DOHH2 (cell line): ENCODE results near the gene LCP2.

Source experiments
- H3F3A ChIP-seq: fragments of 200-600 bp; sonication (generic), shearing (Covaris generic); 2 replicates; pipeline ENCODE4 v1.6.0; 2016; ENCODE audit warnings: antibody characterized with exemption, mild to moderate bottlenecking; ENCODE audit not compliant: control insufficient read depth, insufficient read depth
- H3K27ac ChIP-seq: fragments of 200-600 bp; sonication (generic); 2 replicates; pipeline ENCODE4 v1.5.1; 2014; ENCODE audit warnings: low read depth, mild to moderate bottlenecking, low read length, moderate library complexity
- H3K27me3 ChIP-seq: fragments of 200-600 bp; sonication (generic); 2 replicates; pipeline ENCODE4 v1.6.1; 2014; ENCODE audit warnings: mild to moderate bottlenecking, low read length, mixed read lengths; ENCODE audit not compliant: control insufficient read depth
- H3K36me3 ChIP-seq: fragments of 200-600 bp; sonication (generic); 2 replicates; pipeline ENCODE4 v1.6.1; 2014; ENCODE audit warnings: mild to moderate bottlenecking, low read length, moderate library complexity, mixed read lengths; ENCODE audit not compliant: control insufficient read depth
- H3K4me1 ChIP-seq: fragments of 200-600 bp; sonication (generic); 2 replicates; pipeline ENCODE4 v1.6.1; 2014; ENCODE audit warnings: mild to moderate bottlenecking, low read length, mixed read lengths; ENCODE audit not compliant: control insufficient read depth
- H3K4me2 ChIP-seq: fragments of 200-600 bp; sonication (generic); 2 replicates; pipeline ENCODE4 v1.6.0; 2014; ENCODE audit warnings: mild to moderate bottlenecking, low read length, moderate library complexity
- H3K4me3 ChIP-seq: fragments of 200-600 bp; sonication (generic); 2 replicates; pipeline ENCODE4 v1.5.1; 2014; ENCODE audit warnings: mild to moderate bottlenecking, low read length, mixed read lengths
- H3K79me2 ChIP-seq: fragments of 200-600 bp; sonication (generic); 2 replicates; pipeline ENCODE4 v1.6.1; 2014; ENCODE audit warnings: mild to moderate bottlenecking, low read length, mixed read lengths; ENCODE audit not compliant: control insufficient read depth
- H3K9me2 ChIP-seq: fragments of 200-600 bp; sonication (generic); replicated peaks from 2 replicates; pipeline ENCODE4 v1.6.1; 2014; ENCODE audit warnings: mild to moderate bottlenecking, low read length, mixed read lengths; ENCODE audit not compliant: control insufficient read depth
- H3K9me3 ChIP-seq: fragments of 200-600 bp; sonication (generic); 2 replicates; pipeline ENCODE4 v1.6.1; 2014; ENCODE audit warnings: antibody characterized with exemption, low read length, mixed read lengths; ENCODE audit not compliant: control insufficient read depth, insufficient read depth
- H4K20me1 ChIP-seq: fragments of 200-600 bp; sonication (generic); 2 replicates; pipeline ENCODE4 v1.6.0; 2014; ENCODE audit warnings: low read depth, mild to moderate bottlenecking, antibody characterized with exemption, low read length, moderate library complexity; ENCODE audit not compliant: control insufficient read depth, insufficient read depth
- CTCF ChIP-seq: fragments of 200-600 bp; sonication (generic); IDR thresholded peaks from one replicate; pipeline ENCODE4 v1.5.1; 2014; ENCODE audit warnings: antibody characterized with exemption, mild to moderate bottlenecking, low read depth, low read length; ENCODE audit not compliant: poor library complexity, severe bottlenecking
- EZH2phosphoT487 ChIP-seq: fragments of 200-600 bp; sonication (generic); IDR thresholded peaks from 2 replicates; pipeline ENCODE4 v1.6.1; 2017; ENCODE audit warnings: borderline replicate concordance, mild to moderate bottlenecking, antibody characterized with exemption, low read length, moderate library complexity, mixed read lengths

LCP2 gene

GRCh38 chr5:170289764-170290163 lies 7.8 kb downstream of the LCP2 start:
- no peaks in the 10 kb centered on the region for H3K9me2 ChIP-seq

GRCh38 chr5:170289121-170289520 lies 8.5 kb downstream of the LCP2 start:
- Histone ChIP-seq H3K79me2 (no peaks in the 10 kb centered on the region), H3F3A (no peaks in the 10 kb centered on the region), H3K4me3 (no peak overlapping the region), H3K4me2 (no peak overlapping the region), H3K9me3 (no peaks in the 10 kb centered on the region), H3K36me3 (no peaks in the 10 kb centered on the region), H3K27ac (no peak overlapping the region), H3K4me1 (no peaks in the 10 kb centered on the region), H4K20me1 (no peaks in the 10 kb centered on the region), H3K27me3 (peaks cover 27% of the 10 kb centered on the region), H3K9me2 (no peaks in the 10 kb centered on the region)
- no peak for TF ChIP-seq CTCF
- TF ChIP-seq EZH2phosphoT487, result no peak

More at GRCh38 chr5:170289764-170290163, 7.8 kb downstream of the LCP2 start:
- Histone ChIP-seq H3F3A (no peaks in the 10 kb centered on the region), H3K27me3 (peaks cover 28% of the 10 kb centered on the region), H3K4me3 (no peak overlapping the region), H3K36me3 (no peaks in the 10 kb centered on the region), H3K27ac (no peak overlapping the region), H3K4me1 (no peaks in the 10 kb centered on the region), H3K4me2 (no peak overlapping the region), H3K79me2 (no peaks in the 10 kb centered on the region), H3K9me3 (no peaks in the 10 kb centered on the region), H4K20me1 (no peaks in the 10 kb centered on the region)
- TF ChIP-seq CTCF (no peak), EZH2phosphoT487 (no peak)

GRCh38 chr5:170288551-170288950 lies 9.0 kb downstream of the LCP2 start:
- Histone ChIP-seq H3K27me3 (peaks cover 23% of the 10 kb centered on the region), H3K36me3 (no peaks in the 10 kb centered on the region), H4K20me1 (no peaks in the 10 kb centered on the region), H3K4me3 (no peak overlapping the region), H3K9me2 (no peaks in the 10 kb centered on the region), H3K9me3 (no peaks in the 10 kb centered on the region), H3K4me2 (no peak overlapping the region), H3K79me2 (no peaks in the 10 kb centered on the region), H3K4me1 (no peaks in the 10 kb centered on the region), H3F3A (no peaks in the 10 kb centered on the region), H3K27ac (no peak overlapping the region)
- TF ChIP-seq CTCF, result no peak
- no peak for TF ChIP-seq EZH2phosphoT487

GRCh38 chr5:170288151-170288550 lies 9.4 kb downstream of the LCP2 start:
- Histone ChIP-seq H3K27ac (no peak overlapping the region), H3K79me2 (no peaks in the 10 kb centered on the region), H3K4me2 (no peak overlapping the region), H3K4me1 (no peaks in the 10 kb centered on the region), H3K9me2 (no peaks in the 10 kb centered on the region), H3K9me3 (no peaks in the 10 kb centered on the region), H3F3A (no peaks in the 10 kb centered on the region), H4K20me1 (no peaks in the 10 kb centered on the region), H3K4me3 (no peak overlapping the region), H3K36me3 (no peaks in the 10 kb centered on the region), H3K27me3 (peaks cover 19% of the 10 kb centered on the region)
- TF ChIP-seq EZH2phosphoT487, result no peak
